Measurements from ENCODE around the gene CFAP90.

The CFAP90 gene

DNA sequence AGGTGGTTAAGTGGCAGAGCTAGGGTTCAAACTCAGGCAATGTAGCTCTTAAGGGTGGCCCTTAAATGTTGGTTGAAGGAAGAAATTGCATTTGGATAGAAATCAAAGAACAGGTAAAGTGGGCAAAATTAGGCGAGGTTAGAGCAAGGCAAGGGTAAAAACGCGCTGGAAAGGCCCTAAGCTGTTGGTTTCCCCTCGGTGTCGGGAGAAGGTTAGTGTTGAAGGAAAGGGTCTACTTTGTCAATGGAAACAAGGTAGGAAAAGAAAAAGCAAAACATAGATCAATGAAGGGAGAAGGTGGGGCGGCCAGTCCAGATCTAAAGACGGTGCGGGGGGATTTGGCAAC lies 17.5 kb upstream of the CFAP90 start:
- no peak for DNase-seq (ENCODE audit: low read depth, low spot score)

DNA sequence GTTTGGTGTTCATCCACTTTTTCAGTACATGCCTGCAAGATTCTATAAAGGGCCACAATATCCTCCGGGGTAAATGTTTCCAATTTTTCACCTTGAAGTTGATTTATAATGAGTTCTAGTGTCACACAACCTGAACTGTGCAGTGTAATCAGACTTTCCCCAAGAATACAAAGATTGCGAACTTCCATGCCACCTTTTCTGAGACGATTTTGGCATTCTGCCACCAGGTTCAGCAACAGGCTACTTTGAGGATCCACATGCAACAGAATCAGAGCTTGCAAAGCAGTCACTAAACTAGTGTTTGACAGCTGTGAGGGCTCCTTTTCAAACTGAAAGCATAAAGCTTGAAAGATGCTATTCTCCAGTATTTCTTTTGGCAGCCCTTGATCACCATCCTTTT lies 16.3 kb upstream of the CFAP90 start:
- no peak for DNase-seq (ENCODE audit: low read depth, low spot score)

DNA sequence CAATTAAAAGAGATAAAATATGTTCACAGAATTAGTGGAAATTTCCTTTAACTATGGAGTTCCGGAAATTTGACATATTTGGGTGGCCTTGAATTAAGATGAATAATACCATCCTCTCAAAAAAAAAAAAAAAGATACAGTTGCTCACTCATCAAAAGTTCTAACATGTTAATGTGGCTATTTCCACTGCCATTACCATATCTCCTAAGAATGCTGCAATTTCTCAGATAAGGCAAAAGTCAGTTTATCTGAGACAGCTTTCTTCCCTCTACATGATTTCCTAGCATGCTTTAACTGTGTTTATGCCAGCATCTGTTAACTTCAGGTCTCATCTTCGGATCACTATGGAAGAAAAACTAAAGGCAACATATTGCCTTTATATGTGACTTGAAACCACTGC lies 15.3 kb upstream of the CFAP90 start:
- DNase-seq (ENCODE audit: low read depth, low spot score), result no peak

DNA sequence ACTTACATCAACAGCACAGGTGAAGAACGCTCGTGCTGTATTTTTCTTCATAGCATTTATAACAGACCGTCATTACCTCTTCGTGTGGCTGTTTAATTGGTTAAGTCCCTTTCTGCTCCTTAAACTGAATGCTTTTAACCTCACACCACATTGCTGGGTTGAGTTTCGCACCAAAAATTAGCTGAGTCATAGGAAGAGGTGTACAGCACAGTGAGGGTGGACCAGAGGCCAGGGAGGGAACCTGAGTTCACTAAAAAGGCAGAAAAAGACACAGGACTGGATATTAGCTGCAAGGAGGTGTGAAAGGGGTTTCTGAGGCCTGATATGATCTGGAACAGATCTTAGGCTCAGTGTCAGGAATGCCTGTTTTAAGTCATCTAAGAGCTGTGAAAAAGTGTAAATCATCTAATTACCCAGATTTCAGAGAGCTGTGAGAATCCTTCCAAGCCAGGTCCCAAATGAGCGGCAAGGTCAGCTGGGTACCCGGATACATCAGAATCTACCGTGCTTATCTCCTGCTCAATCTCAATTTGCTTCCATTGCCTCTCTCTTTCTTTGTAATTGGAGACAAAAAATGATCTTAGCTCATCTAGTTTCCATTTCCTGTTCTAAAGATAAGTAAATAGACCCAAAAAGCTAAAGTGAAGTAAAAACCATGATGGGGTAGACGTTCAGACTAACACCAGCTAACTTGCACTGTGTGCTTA lies 7.1 kb upstream of the CFAP90 start:
- no peak for DNase-seq (ENCODE audit: low read depth, low spot score)

DNA sequence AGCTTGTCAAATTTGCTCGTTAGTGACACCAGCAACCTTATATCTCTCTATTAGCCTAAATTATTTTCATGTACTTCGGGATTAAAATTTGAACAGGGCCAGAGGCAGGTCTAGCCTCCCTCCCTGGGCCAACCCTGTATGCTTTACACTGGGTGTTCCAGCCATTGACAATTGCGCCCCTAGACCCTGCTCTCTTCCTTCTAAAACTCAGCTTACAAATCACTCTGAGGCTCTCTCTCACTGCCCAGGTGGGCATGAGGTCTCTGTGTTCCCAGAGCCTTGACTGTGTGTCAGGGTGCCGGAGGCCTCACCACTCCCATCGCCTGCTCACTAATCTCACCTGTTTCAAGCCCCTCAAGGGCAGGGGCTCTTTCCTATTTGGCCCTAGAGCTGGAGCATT lies 6.4 kb upstream of the CFAP90 start:
- no peak for DNase-seq (ENCODE audit: low read depth, low spot score)

DNA sequence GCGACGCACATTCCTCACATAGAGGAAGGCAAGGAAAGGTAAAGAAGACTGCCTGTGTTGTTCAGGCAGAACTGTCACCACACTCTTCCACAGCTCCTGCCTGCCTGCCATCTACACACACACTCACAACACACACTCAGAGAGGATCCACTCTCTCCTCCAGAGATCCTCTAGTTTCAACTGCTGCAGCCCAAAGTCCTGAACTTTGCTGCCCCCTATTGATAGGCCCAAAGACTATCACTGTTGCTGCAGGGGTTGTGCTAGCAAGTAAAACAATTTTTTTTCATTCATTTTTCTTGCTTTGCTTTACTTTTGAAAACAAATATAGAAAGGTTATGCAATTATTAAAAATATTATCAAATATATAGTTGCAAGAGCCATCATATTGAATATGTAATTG lies 5.9 kb upstream of the CFAP90 start:
- DNase-seq (ENCODE audit: low read depth, low spot score), result peak; percentile 34

DNA sequence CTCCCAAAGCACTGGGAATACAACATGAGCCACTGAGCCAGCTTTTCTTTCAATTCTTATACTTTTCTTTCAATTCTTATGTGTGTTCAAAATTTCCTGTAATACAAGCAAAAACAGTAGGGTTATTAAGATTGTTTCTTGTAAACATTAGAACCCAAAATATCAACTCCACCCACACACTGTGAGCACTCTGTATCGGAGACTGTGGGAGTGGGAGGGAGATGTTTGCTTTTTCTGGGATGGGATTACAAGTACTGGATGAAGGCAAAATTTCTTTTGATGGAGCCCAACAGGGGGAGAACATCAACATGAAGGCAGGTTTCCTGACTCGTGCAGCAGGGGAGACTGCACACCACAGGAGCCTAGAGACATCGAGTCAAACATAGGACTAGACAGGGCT lies 4.7 kb upstream of the CFAP90 start:
- DNase-seq (ENCODE audit: low read depth, low spot score), result no peak

DNA sequence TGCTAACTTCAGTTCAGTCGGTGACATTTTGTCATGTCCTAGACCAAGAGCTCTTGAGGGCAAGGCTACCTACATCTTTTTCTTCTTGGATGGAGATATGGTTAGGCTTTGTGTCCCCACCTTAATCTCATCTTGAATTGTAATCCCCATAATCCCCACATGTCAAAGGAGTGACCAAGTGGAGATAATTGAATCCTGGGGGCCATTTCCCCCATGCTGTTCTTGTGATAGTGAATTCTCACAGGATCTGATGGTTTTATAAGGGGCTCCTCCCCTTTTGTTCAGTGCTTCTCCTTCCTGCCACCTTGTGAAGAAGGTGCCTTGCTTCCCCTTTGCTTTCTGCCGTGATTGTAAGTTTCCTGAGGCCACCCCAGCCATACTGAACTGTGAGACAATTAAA lies 2.1 kb upstream of the CFAP90 start:
- no peak for DNase-seq (ENCODE audit: low read depth, low spot score)

DNA sequence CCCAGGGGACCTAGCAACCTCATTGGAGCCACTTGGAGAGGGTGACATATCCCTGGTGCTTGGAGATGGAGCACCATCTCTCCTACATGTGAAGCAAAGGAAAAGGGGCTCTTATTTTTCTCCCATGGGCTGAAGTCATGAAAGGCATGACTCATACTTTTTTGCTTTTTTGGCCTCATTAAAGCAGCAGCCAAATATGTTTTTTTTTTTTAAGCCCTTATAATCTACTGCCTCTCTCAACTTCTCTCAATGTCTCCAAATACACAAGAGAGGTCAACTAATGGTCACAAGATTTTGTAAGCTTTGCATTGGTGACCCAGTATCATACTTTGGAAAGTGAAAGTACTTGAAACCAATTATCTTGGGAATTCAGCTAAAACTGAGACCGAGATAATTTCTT lies 1.6 kb upstream of the CFAP90 start:
- DNase-seq (ENCODE audit: low read depth, low spot score), result no peak

DNA sequence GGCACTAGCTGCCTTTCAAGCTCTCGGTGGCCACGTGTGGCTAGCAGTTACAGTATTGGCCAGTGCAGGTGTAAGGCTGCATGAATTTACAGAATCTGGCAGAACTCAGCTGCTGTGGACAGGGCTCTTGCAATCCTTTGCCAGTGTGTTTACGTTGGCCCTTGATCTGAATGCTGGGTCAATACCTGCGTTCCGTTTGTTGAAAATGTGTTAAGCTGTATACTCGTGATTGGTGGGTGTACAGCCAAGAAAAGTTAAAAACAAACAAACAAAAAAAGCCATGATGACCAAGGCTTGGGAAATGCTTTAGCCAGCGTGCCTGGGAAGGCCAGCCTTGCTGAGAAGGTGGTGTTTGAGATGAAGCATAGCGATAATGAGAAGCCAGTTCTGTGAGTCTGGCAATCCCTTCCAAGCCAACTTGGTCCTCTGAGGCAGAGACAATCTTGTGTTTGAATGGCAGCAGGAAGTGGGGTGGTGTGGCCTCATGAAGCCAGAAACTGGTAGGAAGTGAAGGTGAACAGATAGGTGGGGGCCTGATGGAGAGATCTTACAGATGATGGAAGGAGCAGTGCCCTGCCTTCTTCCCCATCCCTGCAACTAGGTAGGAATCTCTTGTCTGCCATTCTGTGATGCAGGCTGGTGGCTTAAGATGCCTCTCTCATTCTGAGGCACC lies 820 bp upstream of the CFAP90 start:
- no peak for DNase-seq (ENCODE audit: low read depth, low spot score)

DNA sequence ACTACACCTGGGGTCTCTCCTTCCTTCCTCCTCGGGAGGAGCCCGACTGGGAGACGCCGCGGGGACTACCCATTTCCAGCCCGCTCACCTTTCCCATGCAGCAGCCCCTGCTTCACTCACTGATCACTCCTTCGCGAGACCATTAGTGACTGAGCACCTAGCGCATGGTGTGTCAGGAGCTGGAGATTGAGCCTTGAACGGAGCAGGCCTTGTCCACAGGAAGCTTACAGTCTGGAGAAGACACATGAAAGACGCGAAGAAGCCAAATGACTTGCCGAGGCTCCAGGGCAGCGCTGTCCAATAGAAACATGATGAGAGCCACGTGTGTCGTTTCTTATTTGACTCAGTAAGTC lies 283 bp upstream of the CFAP90 start:
- no peak for DNase-seq (ENCODE audit: low read depth, low spot score)

DNA sequence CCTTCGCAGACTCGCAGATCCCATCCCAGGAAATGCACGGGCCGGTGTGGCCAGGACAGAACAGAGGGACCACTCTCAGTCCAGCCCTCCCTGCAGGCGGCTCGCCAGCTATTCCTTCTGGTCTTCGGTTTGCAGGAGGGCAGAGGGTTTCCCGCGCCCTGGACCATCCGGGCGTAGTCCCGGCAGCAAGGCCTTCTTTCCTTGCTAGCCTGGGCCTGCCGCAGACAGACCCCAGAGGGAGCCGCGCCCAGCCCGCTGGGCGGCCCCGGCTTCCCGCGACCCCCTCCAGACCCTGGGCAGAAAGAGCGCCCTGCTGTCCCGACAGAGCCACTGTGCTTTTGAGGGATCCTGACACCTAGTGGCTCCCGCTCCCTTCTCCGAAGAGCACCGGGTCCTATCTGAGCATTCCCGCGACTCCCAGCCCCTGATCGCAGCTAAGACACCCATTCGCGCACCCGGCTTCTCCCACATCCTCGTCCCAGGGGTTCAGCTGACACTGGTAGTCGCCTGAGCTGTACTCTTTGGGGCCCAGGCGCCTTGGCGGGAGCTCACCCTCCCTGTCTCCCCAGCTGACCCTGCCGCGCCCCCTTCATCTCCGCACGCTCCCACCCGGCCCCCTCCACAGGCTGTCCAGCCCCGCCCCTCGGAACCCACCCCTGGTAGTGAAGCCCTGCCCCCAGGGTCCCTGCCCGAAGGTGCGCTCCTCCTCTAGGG lies 1.1 kb downstream of the CFAP90 start:
- peak; percentile 79 for DNase-seq (ENCODE audit: low read depth, low spot score)

DNA sequence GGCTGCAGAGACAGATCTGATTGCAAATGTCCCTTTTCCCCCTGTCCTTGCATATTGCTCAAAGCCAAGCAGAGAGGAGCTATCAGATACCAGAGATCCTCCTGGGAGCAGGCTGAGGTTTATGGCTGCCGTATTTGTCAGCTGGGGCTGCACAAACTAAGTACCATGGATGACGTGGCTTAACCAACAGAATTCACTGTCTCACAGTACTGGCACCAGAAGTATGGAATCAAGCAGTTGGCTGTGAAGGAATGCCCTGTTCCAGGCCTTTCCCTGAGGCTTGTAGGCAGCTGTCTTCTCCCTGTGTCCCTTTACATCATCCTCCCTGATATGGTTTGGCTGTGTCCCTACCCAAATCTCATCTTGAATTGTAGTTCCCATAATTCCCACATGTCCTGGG lies 2.6 kb downstream of the CFAP90 start:
- no peak for DNase-seq (ENCODE audit: low read depth, low spot score)

DNA sequence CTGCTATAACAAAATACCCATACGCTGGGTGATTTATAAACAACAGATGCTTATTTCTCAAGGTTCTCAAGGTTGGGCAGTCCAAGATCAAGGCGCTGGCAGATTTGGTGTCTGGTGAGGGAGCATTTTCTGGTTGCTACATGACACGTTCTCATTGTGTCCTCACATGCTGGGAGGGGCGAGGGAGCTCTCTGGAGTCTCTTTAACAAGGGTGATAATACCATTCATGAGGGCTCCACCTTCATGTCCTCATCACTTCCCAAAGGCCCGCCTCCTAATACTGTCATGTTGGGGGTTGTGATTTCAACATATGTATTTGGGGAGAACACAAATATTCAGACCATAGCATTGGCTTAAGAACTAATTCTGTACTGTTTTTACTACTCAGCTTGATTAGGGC lies 4.6 kb downstream of the CFAP90 start:
- DNase-seq (ENCODE audit: low read depth, low spot score), result no peak

DNA sequence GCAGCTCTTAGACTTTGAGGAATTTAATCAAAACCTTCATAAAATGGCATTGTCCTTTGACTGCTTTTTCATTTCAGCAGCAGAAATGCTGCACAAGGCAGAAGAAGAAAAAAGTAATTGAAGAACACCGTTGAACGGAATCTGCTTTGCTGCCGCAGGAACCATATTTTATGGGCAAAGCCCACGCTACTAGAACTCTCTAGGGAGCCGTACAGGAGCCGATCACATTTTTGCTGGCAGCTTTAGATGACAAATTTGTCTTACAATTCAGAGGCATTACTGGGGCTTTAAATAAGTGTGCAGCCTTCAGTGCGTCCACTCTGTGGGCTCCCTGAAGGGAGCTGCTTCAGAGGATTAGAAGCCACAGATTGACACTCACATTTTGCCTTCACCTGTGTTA lies 5.4 kb downstream of the CFAP90 start:
- no peak for DNase-seq (ENCODE audit: low read depth, low spot score)

DNA sequence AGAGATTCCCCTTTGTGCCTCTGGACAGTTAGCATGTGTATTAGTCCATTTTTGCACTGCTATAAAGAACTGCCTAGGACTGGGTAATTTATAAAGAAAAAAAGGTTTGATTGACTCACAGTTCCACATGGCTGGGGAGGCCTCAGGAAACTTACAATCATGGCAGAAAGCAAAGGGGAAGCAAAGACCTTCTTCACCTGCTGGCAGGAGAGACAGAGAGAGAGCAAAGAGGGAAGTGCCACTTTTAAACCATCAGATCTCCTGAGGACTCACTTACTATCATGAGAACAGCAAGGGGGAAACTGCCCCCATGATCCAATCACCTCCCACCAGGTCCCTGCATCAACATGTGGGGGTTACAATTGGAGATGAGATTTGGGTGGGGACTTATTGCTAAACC lies 6.0 kb downstream of the CFAP90 start:
- DNase-seq (ENCODE audit: low read depth, low spot score), result no peak

DNA sequence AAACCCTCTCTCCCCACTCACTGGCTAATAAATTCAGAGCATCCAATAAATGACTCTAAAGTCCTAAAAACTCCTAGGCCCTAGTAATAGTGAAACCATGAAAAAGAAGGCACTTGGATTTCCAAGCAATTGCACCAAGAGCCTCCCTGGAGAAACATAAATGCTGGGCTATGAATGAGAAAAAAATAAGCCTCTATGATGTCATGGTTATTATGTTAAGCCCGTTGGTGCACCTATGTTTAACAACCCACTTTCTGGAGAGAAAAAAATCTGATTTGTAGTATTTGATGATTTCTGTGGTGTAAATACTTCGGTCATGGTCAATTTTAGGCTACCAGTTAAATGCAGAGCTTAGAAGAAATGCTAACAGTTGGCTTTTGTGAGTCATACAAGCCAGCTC lies 8.4 kb downstream of the CFAP90 start:
- no peak for DNase-seq (ENCODE audit: low read depth, low spot score)

DNA sequence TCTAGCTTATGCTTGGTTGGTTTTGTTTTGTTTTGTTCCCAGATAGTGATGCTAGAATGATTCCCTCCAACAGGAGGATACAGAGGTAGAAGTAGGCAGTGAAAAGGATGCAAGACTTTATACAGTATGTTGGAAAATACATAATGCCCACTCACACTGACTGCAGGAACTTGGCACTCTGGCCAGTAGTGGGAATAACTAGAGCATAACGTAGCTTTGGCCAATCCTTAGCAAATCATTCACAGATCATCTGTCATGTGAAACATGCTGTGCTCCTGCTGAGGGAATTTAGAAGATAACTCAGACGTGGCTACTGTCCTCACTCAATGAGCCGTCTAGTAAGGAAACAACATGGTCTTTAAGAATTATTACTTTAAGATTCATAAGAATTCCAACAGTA lies 13.5 kb downstream of the CFAP90 start:
- DNase-seq (ENCODE audit: low read depth, low spot score), result no peak

DNA sequence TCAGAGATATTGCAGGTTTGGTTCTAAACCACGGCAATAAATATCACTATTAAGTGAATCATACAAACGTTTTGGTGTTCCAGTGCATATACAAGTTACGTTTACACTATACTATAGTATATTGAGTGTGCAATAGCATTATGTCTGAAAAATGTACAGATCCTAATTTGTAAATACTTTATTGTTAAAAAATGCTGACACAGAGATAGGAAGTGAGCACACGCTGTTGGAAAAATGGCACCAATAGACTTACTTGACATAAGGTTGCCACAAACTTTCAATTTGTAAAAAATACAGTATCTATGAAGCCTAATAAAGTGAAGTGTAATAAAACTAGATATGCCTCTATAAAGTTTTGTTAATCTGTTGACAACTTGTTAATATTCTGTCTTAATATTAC lies 16.0 kb downstream of the CFAP90 start:
- no peak for DNase-seq (ENCODE audit: low read depth, low spot score)

DNA sequence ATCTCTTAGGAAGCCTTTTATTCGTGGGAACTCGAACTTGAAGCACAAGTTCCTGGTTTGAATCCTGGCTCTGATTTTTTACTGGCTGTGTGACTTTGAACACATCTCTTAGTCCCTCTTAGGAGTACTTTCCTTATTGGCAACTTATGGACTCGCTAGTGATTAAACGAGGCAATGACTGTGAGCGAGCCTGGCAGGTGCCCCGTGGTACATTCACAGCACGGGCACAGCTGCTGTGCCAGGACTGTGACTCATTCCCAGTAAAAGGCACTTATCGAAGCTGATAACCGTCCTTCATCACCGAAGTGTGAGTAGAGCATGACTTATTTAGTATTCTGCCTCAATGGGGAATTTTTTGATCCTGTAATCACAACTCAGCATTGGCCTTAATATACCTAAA lies 22.7 kb downstream of the CFAP90 start:
- DNase-seq (ENCODE audit: low read depth, low spot score), result no peak

DNA sequence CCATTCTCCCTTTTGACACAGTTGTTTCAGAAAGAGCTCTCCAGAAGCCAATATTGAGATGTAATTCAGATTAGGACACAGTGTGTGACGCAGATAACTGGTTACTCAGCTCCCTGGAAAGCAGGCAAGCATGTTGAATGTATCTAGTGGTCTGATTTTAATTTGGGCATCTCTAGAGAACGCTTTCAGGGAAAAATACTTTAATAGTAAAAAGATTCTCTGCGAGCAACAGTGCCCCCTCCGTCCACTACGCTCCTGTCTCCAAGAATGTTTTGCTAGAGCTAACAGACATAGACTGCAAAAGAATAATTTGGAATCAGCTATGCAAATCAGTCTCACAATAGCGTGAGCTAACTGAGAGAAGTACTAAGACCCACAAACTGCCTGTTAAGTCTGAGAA lies 23.3 kb downstream of the CFAP90 start:
- no peak for DNase-seq (ENCODE audit: low read depth, low spot score)

DNA sequence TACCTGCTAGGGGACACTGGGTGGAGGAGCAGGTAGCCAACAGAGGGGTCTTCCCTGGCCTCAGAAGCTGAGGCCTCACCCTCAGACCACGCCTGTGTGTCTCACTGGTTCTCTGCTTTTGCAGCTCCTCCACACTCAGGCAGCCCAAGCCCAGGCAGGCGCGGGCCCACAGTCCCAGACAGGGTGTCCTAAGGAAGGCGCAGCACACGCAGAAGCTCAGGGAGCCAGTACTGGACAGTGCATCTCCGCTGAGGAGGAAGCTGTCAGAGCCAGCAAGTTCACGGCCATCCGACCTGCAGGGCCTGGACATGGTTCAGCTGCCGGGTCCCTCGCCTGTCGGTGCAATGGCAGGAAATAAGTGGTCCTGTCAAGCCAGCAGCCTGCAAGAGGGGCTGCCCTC lies 25.3 kb downstream of the CFAP90 start:
- no peak for DNase-seq (ENCODE audit: low read depth, low spot score)

DNA sequence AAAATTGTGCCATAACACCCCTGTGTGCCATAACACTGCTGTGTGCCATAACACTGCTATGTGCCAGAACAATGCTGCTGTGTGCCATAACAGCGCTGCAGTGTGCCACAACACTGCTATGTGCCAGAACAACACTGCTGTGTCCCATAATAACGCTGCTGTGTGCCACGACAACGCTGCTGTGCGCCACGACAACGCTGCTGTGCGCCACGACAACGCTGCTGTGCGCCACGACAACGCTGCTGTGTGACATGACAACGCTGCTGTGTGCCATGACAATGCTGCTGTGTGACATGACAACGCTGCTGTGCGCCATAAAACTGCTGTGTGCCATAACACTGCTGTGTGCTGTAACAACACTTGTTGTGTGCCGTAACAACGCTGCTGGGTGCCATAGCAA lies 25.9 kb downstream of the CFAP90 start:
- no peak for DNase-seq (ENCODE audit: low read depth, low spot score)
